IMR-90 (cell line): ENCODE measurements around the gene TMEM117. TPM values are rescaled to one million over a fixed set of nuclear protein-coding genes. Genes with fewer than 3 reads are reported as not detected.

Source experiments
- ATAC-seq: fragments of 200-7000 bp; cut with Tn5 transposase; 2 replicates; pipeline ENCODE4 v1.9.1; 2020; ENCODE audit warnings: low read depth, mild to moderate bottlenecking, moderate library complexity
- BruUV-seq: library from RNA; stranded (reverse); fragments of 400-500 nt; replicated peaks from 2 replicates; lab custom pipeline; 2021; lab: Mats Ljungman, UMichigan
- CTCF ChIA-PET: fragments of 300-600 bp; formaldehyde crosslinking; extraction: SDS; loops from one replicate; lab custom pipeline; 2021; ENCODE audit warnings: antibody characterized with exemption; lab: Yijun Ruan, JAX
- POLR2A ChIA-PET: fragments of 300-600 bp; sonication (Branson Sonifier 250); formaldehyde crosslinking; loops from one replicate; lab custom pipeline; 2022; ENCODE audit warnings: antibody characterized with exemption; ENCODE audit not compliant: unreplicated experiment; lab: Charles Lee
- DNase-seq: peaks from one replicate; pipeline ENCODE4 v3.0.0; 2013
- H2AFZ ChIP-seq: replicated peaks from 2 replicates; pipeline ENCODE3; 2013; ENCODE audit warnings: low read length, mild to moderate bottlenecking; ENCODE audit not compliant: poor library complexity
- H2AK5ac ChIP-seq: 2 replicates; pipeline ENCODE4 v1.6.1; 2013; ENCODE audit warnings: low read depth, low read length, inconsistent platforms
- H2AK9ac ChIP-seq: replicated peaks from 2 replicates; pipeline ENCODE3; 2013; ENCODE audit warnings: mild to moderate bottlenecking, low read depth, low read length, moderate library complexity; ENCODE audit not compliant: poor library complexity
- H2BK120ac ChIP-seq: 2 replicates; pipeline ENCODE4 v1.6.1; 2013; ENCODE audit warnings: low read depth, low read length, inconsistent platforms
- H2BK15ac ChIP-seq: 3 replicates; pipeline ENCODE4 v1.6.1; 2013; ENCODE audit warnings: low read depth, low read length, inconsistent platforms
- H2BK20ac ChIP-seq: 2 replicates; pipeline ENCODE4 v1.6.1; 2013; ENCODE audit warnings: low read depth, mild to moderate bottlenecking, inconsistent platforms, low read length, moderate library complexity
- H2BK5ac ChIP-seq: 2 replicates; pipeline ENCODE4 v1.6.1; 2013; ENCODE audit warnings: mild to moderate bottlenecking, low read depth, low read length, inconsistent platforms; ENCODE audit not compliant: poor library complexity, severe bottlenecking
- H3K14ac ChIP-seq: replicated peaks from 2 replicates; pipeline ENCODE4 v1.6.1; 2013; ENCODE audit warnings: low read depth, low read length, inconsistent platforms
- H3K18ac ChIP-seq: 2 replicates; pipeline ENCODE4 v1.6.1; 2013; ENCODE audit warnings: low read depth, low read length, control low read depth
- H3K23ac ChIP-seq: 2 replicates; pipeline ENCODE4 v1.6.1; 2013; ENCODE audit warnings: low read depth, low read length, inconsistent platforms
- H3K27ac ChIP-seq: 2 replicates; pipeline ENCODE4 v1.5.1; 2013; ENCODE audit warnings: mild to moderate bottlenecking, control low read depth, low read length; ENCODE audit not compliant: insufficient read depth
- H3K27me3 ChIP-seq: 2 replicates; pipeline ENCODE4 v1.6.1; 2013; ENCODE audit warnings: low read length; ENCODE audit not compliant: control insufficient read depth, insufficient read depth
- H3K36me3 ChIP-seq: 2 replicates; pipeline ENCODE4 v1.6.1; 2013; ENCODE audit warnings: low read length, mixed read lengths; ENCODE audit not compliant: control insufficient read depth, insufficient read depth
- H3K4ac ChIP-seq: 2 replicates; pipeline ENCODE4 v1.6.1; 2013; ENCODE audit warnings: low read depth, low read length, inconsistent platforms
- H3K4me1 ChIP-seq: 2 replicates; pipeline ENCODE4 v1.6.1; 2013; ENCODE audit warnings: low read length, mixed read lengths; ENCODE audit not compliant: control insufficient read depth, insufficient read depth
- H3K4me2 ChIP-seq: 2 replicates; pipeline ENCODE4 v1.6.1; 2013; ENCODE audit warnings: low read depth, mild to moderate bottlenecking, control low read depth, low read length, moderate library complexity
- H3K4me3 ChIP-seq: 2 replicates; pipeline ENCODE4 v1.5.1; 2013; ENCODE audit warnings: low read depth, mild to moderate bottlenecking, control low read depth, low read length, moderate library complexity; ENCODE audit not compliant: insufficient read depth
- H3K56ac ChIP-seq: 2 replicates; pipeline ENCODE4 v1.6.1; 2013; ENCODE audit warnings: low read length, inconsistent platforms; ENCODE audit not compliant: insufficient read depth; ENCODE audit errors: extremely low read depth
- H3K79me1 ChIP-seq, 2 experiments: 2 replicates each; pipeline ENCODE4 v1.6.1; 2013; ENCODE audit warnings: low read length in 2 of 2, inconsistent platforms in 1 of 2, low read depth in 1 of 2
- H3K9ac ChIP-seq: 2 replicates; pipeline ENCODE4 v1.6.1; 2013; ENCODE audit warnings: low read depth, low read length, control low read depth
- H3K9me1 ChIP-seq: 2 replicates; pipeline ENCODE4 v1.6.1; 2013; ENCODE audit warnings: low read length, inconsistent platforms; ENCODE audit not compliant: insufficient read depth
- H3K9me3 ChIP-seq: 2 replicates; pipeline ENCODE4 v1.6.1; 2013; ENCODE audit warnings: low read length; ENCODE audit not compliant: control insufficient read depth, insufficient read depth
- H4K20me1 ChIP-seq: 2 replicates; pipeline ENCODE4 v1.6.1; 2013; ENCODE audit warnings: low read length, inconsistent platforms; ENCODE audit not compliant: insufficient read depth
- H4K5ac ChIP-seq: 2 replicates; pipeline ENCODE4 v1.6.1; 2013; ENCODE audit warnings: mild to moderate bottlenecking, low read depth, low read length, control low read depth
- H4K8ac ChIP-seq, 2 experiments: 2 replicates each; pipeline ENCODE4 v1.6.1; 2013; ENCODE audit warnings: low read depth in 2 of 2, low read length in 2 of 2, control low read depth in 1 of 2, inconsistent platforms in 1 of 2
- H4K91ac ChIP-seq: 2 replicates; pipeline ENCODE4 v1.6.1; 2013; ENCODE audit warnings: low read depth, low read length, inconsistent platforms; ENCODE audit not compliant: insufficient read depth
- BHLHE40 ChIP-seq: fragments of 150-350 bp; IDR thresholded peaks from 2 replicates; pipeline ENCODE4 v1.6.1; 2016; ENCODE audit warnings: mild to moderate bottlenecking, low read depth, low read length
- CEBPB ChIP-seq: IDR thresholded peaks from 2 replicates; pipeline ENCODE4 v1.6.1; 2012; ENCODE audit warnings: low read depth, low read length, improper control_type of control experiment
- CHD1 ChIP-seq: IDR thresholded peaks from 2 replicates; pipeline ENCODE4 v1.6.1; 2012; ENCODE audit warnings: low read depth, low read length, improper control_type of control experiment
- CTCF ChIP-seq: conservative IDR thresholded peaks from 2 replicates; pipeline ENCODE4 v1.5.1; 2012; ENCODE audit warnings: mild to moderate bottlenecking, low read depth, low read length, improper control_type of control experiment
- ELK1 ChIP-seq: fragments of 150-350 bp; IDR thresholded peaks from 2 replicates; pipeline ENCODE4 v1.6.1; 2016; ENCODE audit warnings: low read depth, mild to moderate bottlenecking, low read length, moderate library complexity, borderline replicate concordance
- FOS ChIP-seq: fragments of 150-350 bp; IDR thresholded peaks from 2 replicates; pipeline ENCODE4 v1.6.1; 2016; ENCODE audit warnings: low read depth, low read length
- MAFK ChIP-seq: IDR thresholded peaks from 2 replicates; pipeline ENCODE4 v1.6.1; 2012; ENCODE audit warnings: low read depth, low read length, improper control_type of control experiment
- MAZ ChIP-seq: IDR thresholded peaks from 2 replicates; pipeline ENCODE4 v1.6.1; 2012; ENCODE audit warnings: low read depth, mild to moderate bottlenecking, low read length, improper control_type of control experiment, moderate library complexity, borderline replicate concordance
- MXI1 ChIP-seq: IDR thresholded peaks from 2 replicates; pipeline ENCODE4 v1.6.1; 2012; ENCODE audit warnings: low read depth, mild to moderate bottlenecking, low read length, moderate library complexity, borderline replicate concordance
- NFE2L2 ChIP-seq: fragments of 150-350 bp; IDR thresholded peaks from 2 replicates; pipeline ENCODE4 v1.6.1; 2016; ENCODE audit warnings: low read depth, mild to moderate bottlenecking, low read length
- POLR2A ChIP-seq: IDR thresholded peaks from 2 replicates; pipeline ENCODE4 v1.6.1; 2012; ENCODE audit warnings: mild to moderate bottlenecking, low read depth, low read length
- RAD21 ChIP-seq: IDR thresholded peaks from 2 replicates; pipeline ENCODE4 v1.6.1; 2012; ENCODE audit warnings: low read length, improper control_type of control experiment
- RCOR1 ChIP-seq: IDR thresholded peaks from 2 replicates; pipeline ENCODE4 v1.6.1; 2012; ENCODE audit warnings: mild to moderate bottlenecking, low read length, improper control_type of control experiment; ENCODE audit not compliant: insufficient replicate concordance
- RFX5 ChIP-seq: IDR thresholded peaks from 2 replicates; pipeline ENCODE4 v1.8.0; 2012; ENCODE audit warnings: low read depth, mild to moderate bottlenecking, low read length, moderate library complexity
- SMC3 ChIP-seq: fragments of 150-350 bp; IDR thresholded peaks from 2 replicates; pipeline ENCODE4 v1.6.1; 2016; ENCODE audit warnings: low read depth, mild to moderate bottlenecking, antibody characterized with exemption, low read length, moderate library complexity
- USF2 ChIP-seq: fragments of 150-350 bp; IDR thresholded peaks from 2 replicates; pipeline ENCODE4 v1.6.1; 2017; ENCODE audit warnings: mild to moderate bottlenecking, antibody characterized with exemption, low read length, low read depth
- dilution Hi-C: fragments of 300-500 bp; cut with HindIII; formaldehyde crosslinking; loops from one replicate; pipeline ENCODE4 v1.14.3; 2018; ENCODE audit warnings: low sequenced_read_pairs; ENCODE audit not compliant: unreplicated experiment
- in situ Hi-C: fragments of 300-500 bp; cut with MboI; formaldehyde crosslinking; loops from 3 replicates; pipeline ENCODE4 v1.14.3; 2019; ENCODE audit warnings: low sequenced_read_pairs, inconsistent platforms, mixed read lengths
- intact Hi-C: fragments of 100-400 bp; cut with micrococcal nuclease; formaldehyde crosslinking; loops from 2 replicates; pipeline ENCODE4 v1.10.0; 2022
- polyA plus RNA-seq, 3 experiments: library from polyadenylated mRNA; depleted of rRNA; stranded (reverse); fragments of >200 nt; gene quantifications; 2 replicates each; pipeline ENCODE4 v1.2.3, GENCODE V29; 2012; ENCODE audit warnings: low replicate concordance in 1 of 3
- total RNA-seq: library from RNA; depleted of rRNA; stranded (reverse); fragments of >200 nt; gene quantifications from 2 replicates; pipeline ENCODE4 v1.2.3, GENCODE V29; 2012

The TMEM117 gene
- total and polyA plus RNA-seq, 2 of the 4 experiments (the other 2 are of a cell fraction) = 8.7 to 21.0 TPM

GRCh38 chr12:44387581-44387980, 551.7 kb downstream of the TMEM117 start:
- intact Hi-C loops = no loop called here
- no TSS peak for BruUV-seq

More at GRCh38 chr12:44387581-44387980, 551.7 kb downstream of the TMEM117 start:
- H3K4me1 ChIP-seq = no peaks in the 10 kb centered on the region
- no peak overlapping the region for H3K18ac ChIP-seq
- H3K36me3 ChIP-seq = no peaks in the 10 kb centered on the region
- no peak overlapping the region for H3K4me3 ChIP-seq
- no peaks in the 10 kb centered on the region for H3K79me1 ChIP-seq
- no peak overlapping the region for H3K56ac ChIP-seq
- H2AK9ac ChIP-seq = no peak overlapping the region
- dilution Hi-C loops = no loop called here
- H2BK15ac ChIP-seq = no peak overlapping the region
- H4K8ac ChIP-seq = no peak overlapping the region
- ChIA-PET CTCF (no interaction called here), POLR2A (no interaction called here)
- H4K20me1 ChIP-seq = no peaks in the 10 kb centered on the region
- no peak overlapping the region for H3K14ac ChIP-seq
- H4K5ac ChIP-seq = no peak overlapping the region
- no peak overlapping the region for H2AK5ac ChIP-seq
- H3K4me2 ChIP-seq = no peak overlapping the region
- TF ChIP-seq RCOR1 (no peak), MXI1 (no peak), RFX5 (no peak), SMC3 (no peak), MAZ (no peak), FOS (no peak), POLR2A (no peak), ELK1 (no peak), NFE2L2 (no peak), MAFK (no peak), RAD21 (no peak), CEBPB (no peak), CHD1 (no peak), USF2 (no peak), CTCF (no peak), BHLHE40 (no peak)
- no peak for DNase-seq
- H3K9me1 ChIP-seq = no peaks in the 10 kb centered on the region
- H3K9me3 ChIP-seq = no peaks in the 10 kb centered on the region
- H2AFZ ChIP-seq = no peak overlapping the region
- no peak overlapping the region for H2BK120ac ChIP-seq
- no peak overlapping the region for H3K27ac ChIP-seq
- H3K9ac ChIP-seq = no peak overlapping the region
- in situ Hi-C loops = no loop called here
- no peak overlapping the region for H2BK5ac ChIP-seq
- no peak overlapping the region for H4K91ac ChIP-seq
- no peak overlapping the region for H3K4ac ChIP-seq
- ATAC-seq = no peak
- H2BK20ac ChIP-seq = no peak overlapping the region
- H3K27me3 ChIP-seq = no peaks in the 10 kb centered on the region
- H3K23ac ChIP-seq = no peak overlapping the region
